HL-60 (cell line): ENCODE measurements around the gene TMEM150B.

ENCODE experiments used
- CTCF ChIP-seq: IDR thresholded peaks from one replicate; pipeline ENCODE4 v1.5.1; 2011; ENCODE audit warnings: low read length, control low read depth, inconsistent platforms; ENCODE audit not compliant: insufficient read depth
- GABPA ChIP-seq: IDR thresholded peaks from 2 replicates; pipeline ENCODE4 v1.6.1; 2012; ENCODE audit warnings: low read depth
- POLR2AphosphoS5 ChIP-seq: IDR thresholded peaks from 2 replicates; pipeline ENCODE4 v1.6.1; 2012; ENCODE audit warnings: low read depth
- TF ChIP-seq, protein P1 (sequence below): IDR thresholded peaks from 2 replicates; pipeline ENCODE4 v1.6.1; 2012; ENCODE audit warnings: low read depth; ENCODE audit not compliant: insufficient replicate concordance

GRCh38 chr19:55369653-55370304 is 44.6 kb upstream of the TMEM150B start:
- TF ChIP-seq CTCF (no peak), GABPA (no peak), POLR2AphosphoS5 (no peak)
- TF ChIP-seq, protein P1, sequence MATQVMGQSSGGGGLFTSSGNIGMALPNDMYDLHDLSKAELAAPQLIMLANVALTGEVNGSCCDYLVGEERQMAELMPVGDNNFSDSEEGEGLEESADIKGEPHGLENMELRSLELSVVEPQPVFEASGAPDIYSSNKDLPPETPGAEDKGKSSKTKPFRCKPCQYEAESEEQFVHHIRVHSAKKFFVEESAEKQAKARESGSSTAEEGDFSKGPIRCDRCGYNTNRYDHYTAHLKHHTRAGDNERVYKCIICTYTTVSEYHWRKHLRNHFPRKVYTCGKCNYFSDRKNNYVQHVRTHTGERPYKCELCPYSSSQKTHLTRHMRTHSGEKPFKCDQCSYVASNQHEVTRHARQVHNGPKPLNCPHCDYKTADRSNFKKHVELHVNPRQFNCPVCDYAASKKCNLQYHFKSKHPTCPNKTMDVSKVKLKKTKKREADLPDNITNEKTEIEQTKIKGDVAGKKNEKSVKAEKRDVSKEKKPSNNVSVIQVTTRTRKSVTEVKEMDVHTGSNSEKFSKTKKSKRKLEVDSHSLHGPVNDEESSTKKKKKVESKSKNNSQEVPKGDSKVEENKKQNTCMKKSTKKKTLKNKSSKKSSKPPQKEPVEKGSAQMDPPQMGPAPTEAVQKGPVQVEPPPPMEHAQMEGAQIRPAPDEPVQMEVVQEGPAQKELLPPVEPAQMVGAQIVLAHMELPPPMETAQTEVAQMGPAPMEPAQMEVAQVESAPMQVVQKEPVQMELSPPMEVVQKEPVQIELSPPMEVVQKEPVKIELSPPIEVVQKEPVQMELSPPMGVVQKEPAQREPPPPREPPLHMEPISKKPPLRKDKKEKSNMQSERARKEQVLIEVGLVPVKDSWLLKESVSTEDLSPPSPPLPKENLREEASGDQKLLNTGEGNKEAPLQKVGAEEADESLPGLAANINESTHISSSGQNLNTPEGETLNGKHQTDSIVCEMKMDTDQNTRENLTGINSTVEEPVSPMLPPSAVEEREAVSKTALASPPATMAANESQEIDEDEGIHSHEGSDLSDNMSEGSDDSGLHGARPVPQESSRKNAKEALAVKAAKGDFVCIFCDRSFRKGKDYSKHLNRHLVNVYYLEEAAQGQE = no peak
